Measurements from ENCODE around the gene SRPK2.
A peak's percentile ranks its signal among the peaks of the same experiment; 100 is the strongest.
"Not testable (repeated sequence)": the region's sequence is repeated elsewhere in the genome, so short reads cannot be mapped to it uniquely, and the experiment has no call there.

The SRPK2 gene

DNA sequence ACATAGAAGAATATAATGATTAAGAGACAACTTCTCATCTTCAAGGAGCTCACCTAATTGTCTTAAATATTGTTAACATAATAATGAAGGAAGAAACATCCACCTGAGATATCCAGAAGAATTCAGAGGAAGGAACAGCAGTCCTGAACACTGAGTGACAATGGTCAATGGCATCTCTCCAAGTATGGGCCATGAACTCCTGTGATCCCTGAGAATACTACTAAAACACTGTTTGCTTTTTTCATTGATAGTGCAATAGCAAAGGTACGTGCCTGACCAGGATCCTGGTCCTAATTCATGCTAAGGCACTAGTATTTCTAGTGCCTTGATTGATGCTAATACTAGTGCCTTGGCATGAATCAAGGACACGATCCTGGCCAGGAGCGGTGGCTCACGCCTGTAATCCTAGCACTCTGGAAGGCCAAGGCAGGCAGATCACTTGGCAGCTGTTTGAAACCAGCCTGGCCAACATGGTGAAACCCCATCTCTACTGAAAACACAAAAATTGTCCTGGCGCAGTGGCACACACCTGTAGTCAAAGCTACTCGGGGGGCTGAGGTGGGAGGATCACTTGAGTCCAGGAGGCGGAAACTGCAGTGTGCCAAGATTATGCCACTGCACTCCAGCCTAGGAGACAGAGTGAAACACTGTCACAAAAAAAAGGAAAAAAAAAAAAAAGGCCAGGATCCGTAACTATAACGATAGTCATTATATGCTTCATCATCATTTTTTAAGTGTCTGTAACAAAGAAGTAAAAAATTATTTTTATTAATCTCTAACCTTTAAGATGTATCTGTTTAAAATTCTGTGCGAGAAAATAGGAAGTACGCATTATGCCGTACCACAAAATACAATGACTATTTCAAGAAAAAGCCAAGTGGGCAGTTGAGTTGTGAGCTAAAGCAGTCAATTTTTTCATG lies 49.1 kb downstream of the SRPK2 start:
- no peak for DNase-seq

DNA sequence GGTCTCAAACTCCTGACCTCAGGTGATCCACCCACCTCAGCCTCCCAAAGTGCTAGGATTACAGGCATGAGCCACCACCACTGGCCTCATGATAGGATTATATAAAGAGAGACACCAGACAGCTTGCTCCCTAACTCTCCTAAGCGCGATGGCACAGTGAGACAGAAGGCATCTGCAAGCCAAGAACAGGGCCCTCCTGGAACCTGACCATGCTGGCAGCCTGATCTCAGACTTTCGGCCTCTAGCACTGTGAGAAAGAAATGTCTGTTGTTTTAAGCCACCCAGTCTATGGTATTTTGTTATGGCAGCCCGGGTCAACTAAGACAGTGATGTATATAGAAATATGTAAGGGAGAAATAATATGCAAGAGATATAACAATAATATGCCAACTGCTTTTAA lies 51.2 kb downstream of the SRPK2 start:
- DNase-seq: no peak

DNA sequence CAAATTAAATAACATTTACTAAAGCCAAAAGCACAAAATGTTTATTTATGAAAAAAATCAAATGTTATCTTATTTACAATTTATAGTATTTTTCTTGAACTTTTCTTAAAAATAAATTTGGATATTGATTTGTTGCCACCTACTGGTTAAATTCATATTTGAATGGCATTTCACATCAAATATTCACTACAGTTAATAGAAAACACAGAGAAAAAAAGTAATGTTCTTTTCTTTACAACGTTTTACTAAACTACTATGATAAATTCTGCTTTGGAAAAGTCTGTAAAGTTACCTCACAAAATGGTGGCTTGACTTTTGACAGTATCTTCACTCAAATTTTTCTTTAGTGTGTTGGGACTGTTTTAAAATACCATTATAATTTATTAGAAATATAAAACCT lies 52.7 kb downstream of the SRPK2 start:
- DNase-seq: no peak

DNA sequence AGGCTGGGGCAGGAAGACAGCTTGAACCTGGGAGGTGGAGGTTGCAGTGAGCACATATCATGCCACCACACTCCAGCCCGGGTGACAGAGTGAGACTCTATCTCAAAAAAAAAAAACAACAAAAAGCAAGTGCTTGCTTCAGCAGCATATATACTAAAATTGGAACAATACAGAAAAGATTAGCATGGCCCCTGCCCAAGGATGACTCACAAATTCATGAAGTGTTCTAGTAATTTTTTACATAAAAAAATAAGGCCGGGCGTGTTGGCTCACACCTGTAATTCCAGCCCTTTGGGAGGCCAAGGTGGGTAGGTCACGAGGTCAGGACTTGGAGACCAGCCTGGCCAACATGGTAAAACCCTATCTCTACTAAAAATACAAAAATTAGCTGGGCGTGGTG lies 56.1 kb downstream of the SRPK2 start:
- not testable (repeated sequence) for DNase-seq

DNA sequence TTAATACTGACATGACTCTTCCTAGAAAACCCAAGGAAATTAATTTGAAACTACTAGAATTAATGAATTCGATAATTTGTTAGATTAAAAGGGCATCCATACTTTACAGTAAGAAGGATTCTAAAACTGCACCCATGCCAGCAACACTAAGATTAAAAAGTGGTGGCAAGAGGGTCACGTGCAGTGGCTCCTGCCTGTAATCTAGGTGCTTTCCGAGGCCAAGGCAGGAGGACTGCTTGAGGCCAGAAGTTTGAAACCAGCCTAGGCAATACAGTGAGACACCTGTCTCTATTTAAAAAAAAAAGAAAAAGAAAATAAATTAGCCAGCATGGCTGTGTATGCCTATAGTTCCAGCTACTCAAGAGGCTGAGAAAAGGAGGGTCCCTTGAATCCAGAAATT lies 58.2 kb downstream of the SRPK2 start:
- DNase-seq: no peak

DNA sequence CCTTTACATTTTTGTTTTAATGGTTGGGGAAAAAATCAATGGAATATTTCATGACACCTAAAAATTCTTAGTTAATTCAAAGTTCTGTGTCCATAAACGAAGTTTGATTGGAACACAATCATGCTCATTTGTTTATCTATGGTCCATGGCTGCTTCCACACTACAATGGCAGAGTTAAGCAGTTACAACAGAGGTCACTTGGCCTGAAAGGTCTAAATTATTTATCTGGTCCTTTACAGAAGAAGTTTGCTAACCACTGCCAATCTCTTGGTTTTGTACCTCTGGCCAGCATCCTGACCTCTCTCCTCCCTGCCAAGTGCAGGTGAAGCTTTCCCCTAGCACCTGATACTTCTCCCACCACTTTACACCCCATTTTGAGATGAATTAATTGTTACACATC lies 61.5 kb downstream of the SRPK2 start:
- no peak for DNase-seq

DNA sequence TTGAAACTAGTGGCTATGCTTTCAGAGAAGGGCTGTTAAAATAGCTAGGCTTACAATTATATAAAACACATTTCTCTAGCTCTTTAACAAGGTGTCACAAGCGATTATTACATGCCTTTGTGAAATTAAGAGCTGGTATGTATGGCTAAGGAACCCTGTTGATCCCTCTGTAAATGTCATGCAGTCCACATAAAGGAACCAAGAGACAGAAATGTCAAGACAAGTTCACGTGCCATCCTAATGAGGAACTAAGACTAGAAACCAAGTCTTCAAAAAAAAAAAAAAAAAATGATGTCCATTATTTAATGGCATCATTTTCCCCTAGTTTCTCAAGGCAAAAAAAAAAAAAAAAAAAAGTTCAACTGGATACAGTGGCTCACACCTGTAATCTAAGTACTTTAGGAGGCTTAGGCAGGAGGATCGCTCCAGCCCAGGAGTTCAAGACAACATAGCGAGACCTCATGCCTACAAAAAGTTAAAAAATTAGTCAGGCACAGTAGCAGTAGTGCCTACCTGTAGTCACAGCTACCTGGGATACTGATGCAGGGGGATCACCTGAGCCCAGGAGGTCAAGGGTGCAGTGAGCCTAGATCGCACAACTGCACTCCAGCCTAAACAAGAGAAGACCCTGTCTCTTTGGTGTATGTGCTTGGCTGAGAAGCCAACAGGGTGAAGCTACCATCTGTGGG lies 63.4 kb downstream of the SRPK2 start:
- no peak for DNase-seq

DNA sequence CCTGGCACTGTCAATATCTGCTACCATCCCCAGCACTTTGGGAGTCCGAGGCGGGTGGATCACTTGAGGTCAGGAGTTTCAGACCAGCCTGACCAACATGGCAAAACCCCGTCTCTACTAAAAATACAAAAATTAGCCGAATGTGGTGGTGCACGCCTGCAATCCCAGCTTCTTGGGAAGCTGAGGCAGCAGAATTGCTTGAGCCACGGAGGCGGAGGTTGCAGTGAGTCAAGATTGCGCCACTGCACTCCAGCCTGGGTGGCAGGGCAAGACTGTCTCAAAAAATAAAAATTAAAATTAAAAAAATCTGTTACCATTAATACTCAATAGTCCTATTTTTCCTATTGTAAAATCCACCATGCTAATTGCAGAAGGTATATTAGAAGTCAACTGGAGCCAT lies 64.1 kb downstream of the SRPK2 start:
- DNase-seq: not testable (repeated sequence)

DNA sequence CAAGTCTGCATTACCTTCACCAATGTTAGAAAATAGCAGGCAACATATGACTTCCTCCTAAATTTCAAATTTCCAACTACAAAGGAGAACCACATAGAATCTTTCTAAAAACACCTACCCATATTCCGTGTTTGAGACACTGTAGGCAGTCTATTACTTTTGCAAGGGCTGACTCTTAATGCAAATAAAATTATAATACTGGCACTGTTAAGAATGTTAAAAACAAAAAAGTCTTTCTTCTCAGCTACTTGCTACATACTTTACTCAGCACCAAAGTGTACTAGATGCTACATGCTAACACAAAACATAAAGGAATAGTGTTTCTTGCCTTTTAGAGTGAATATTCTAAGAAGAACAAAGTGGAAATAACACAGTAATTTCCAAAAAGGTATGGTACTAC lies 65.4 kb downstream of the SRPK2 start:
- DNase-seq: no peak

DNA sequence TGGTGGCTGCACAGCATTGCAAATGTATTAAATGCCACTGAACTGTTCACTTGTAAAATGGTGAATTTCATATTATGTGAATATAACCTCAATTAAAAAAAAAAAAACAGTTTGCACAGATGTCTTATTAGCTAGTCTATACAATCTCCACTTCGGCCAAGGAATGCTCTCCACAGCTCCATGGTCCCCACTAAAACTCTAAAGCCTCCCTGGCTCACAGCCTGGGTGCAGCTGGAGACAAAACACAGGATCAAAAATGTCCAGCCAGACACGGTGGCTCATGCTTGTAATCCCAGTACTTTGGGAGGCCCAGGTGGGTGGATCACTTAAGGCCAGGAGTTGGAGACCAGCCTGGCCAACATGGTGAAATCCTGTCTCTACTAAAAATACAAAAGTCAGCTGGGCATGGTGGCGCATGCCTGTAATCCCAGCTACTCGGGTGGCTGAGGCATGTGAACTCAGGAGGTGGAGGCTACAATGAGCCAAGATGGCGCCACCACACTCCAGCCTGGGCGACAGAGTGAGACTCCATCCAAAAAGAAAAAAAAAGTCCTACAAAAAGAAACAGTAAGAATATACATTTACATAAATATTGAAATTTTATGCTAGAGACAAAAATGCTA lies 66.0 kb downstream of the SRPK2 start:
- DNase-seq: no peak

DNA sequence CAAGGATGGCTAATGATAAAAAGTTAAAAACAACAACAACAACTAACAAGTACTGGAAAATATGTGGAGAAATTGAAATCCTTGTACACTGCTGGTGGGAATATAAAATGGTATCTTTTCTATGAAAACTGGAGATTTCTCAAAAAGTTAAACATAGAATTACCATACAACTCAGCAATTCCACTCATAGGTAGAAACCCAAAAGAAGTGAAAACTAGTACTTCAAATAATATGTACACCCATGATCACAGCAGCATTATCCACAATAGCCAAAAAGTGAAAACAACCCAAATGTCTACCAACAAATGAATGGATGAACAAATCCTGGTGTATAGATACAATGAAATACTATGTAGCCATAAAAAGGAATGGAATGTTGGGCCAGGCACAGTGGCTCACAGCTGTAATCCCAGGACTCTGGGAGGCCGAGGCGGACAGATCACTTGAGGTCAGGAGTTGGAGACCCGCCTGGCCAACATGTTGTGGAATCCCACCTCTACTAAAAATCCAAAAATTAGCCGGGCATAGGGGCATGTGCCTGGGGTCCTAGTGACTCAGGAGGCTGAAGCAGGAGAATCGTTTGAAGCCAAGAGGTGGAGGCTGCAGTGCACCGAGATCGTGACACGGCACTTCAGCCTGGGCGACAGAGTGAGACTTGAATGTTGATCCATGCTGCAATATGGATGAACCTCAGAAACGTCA lies 66.8 kb downstream of the SRPK2 start:
- no peak for DNase-seq

DNA sequence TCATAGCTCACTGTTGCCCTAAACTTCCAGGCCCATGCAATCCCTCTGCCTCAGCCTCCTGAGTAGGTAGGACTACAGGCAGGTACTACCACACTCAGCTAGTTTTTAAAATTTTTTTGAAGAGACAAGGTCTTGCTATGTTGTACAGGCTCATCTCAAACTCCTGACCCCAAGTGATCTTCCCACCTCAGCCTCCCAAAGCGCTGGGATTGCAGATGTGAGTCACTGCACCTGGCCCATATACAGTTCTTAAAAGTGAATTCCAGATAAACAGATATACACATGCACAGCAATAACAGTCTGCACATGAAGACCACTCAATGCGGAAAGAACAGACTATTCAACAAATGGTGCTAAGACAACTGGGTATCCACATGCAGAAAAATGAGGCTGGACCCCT lies 67.8 kb downstream of the SRPK2 start:
- DNase-seq: no peak

DNA sequence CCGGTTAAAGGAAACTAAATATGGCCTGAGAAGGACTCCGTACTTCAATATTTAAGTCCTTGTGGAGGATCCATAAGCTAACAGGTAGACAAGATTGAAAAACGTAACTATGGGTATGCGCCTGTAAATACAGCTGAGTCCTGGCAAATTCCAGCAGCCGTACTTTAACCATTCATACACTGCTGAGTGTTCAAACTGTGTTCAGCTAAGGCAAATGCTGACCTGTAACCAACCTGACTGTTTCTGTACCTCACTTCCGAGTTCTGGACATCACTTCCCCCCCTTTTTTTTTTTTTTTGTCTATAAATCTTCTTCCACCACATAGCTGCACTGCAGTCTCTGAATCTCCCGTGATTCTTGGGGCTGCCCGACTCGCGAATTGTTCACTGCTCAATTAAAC lies 69.1 kb downstream of the SRPK2 start:
- no peak for DNase-seq

DNA sequence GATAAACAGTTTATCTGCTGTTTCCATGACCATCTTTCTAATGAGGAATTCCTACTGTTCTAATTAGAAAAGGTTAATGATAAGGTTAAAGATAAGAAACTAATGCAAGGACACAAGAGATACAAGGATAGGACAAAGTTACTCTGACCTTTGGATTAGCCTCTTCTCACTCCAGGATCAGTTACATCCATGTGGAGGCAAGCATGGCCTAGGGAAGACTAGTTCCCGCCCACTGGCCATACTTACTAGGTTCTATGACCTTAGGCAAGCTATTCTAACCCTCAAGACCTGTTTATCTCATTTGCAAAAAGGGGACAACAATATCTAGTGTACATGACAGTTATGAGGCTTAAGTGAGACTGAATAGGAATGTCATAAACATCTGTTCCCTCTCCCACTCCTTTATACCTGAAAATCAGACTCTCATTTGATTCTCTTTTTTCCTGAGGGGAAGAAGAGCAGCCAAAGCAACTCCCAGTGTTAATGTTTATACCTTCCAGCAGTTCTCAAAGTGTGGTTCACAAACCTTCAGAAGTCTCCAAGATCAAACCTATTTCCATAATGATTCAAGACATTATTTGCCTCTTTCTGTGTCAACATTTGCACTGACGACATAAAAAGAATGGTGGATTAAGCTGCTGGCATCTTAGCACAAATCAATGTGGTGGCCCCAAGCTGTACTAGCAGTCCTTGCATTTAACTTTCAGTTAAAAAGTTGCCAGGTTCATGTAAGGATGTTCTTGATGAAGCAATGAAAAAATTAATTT lies 72.0 kb downstream of the SRPK2 start:
- no peak for DNase-seq

DNA sequence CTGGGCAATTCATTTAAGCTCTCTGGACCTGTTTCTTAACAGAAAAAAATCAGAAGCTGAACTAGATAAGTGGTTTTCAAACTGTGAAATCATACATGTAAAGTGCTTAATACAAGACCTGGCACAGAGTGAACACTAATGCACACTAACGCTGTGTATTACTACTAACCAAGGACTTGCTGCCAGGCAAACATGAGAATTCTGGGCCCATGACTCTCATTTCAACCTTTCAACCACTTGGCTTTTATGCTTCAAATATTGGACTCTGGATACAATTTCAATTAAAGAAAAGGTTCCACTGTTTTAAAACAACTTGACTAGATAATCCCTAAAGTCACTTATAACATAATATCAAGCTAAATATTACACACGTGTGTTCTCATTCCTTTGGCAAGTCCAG lies 73.4 kb downstream of the SRPK2 start:
- DNase-seq: no peak

DNA sequence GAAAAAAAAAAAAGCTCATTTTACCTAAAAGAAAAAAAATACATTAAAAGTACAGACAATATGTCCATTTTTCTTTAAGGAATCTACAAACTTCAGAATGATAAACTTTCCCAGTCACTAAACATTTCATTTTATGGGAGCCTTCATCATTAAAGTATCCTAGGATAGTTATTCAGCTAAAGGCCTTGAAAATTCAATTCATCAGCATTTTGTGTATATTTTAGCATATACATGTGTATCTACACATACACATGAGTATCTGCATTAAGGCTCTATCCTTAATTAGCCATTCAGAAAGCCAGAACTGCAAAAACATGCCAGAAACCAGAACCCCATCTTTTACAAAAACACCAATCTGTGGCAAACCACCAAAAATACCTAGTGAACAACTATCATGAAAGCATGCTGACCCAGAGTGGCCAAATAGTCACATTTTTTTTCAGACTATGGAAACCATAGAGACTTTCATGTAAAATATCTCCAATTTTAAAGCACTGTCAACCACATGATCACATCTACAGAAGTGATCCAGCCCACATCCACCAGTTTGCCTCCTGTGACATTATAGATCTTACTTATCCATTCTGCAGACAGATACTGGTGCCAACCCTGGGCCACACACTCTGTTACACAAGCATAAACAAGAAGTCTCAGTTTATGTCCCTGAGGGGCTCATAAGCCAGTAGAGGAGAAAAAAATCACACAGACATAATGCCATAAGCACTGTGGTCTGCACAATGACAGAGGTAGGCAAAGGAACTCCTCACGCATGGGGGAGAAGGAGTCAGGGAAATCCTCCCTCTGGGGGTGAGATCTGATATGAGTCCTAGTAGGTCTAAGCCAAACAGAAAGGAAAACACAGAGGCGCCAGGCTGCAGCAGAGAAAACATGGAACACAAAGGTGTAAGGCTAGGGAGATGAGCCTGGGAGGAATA lies 79.2 kb downstream of the SRPK2 start:
- no peak for DNase-seq

DNA sequence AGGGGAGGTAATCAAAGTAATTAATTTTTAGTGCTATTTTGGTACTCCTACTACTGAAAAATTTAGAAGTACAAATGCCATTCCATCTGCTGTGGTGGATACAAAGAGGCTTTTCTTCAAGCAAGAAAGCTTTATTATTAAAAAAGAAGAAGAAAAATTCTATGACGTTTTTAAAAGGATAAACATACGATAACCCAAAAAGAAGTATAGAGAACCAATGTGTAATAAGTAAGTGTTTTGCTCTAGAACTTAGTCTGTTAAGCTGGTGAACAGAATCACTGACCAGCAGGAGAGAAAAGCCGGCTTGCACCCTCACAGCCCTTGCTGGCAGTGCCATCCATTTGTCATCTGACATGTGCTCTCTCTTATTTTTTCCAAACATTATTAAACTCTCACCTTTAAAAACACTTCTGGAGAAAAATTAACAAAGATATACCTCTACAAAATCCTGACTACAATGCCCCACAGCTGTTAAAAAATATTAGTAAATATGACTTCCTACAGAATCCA lies 81.5 kb downstream of the SRPK2 start:
- DNase-seq: no peak

DNA sequence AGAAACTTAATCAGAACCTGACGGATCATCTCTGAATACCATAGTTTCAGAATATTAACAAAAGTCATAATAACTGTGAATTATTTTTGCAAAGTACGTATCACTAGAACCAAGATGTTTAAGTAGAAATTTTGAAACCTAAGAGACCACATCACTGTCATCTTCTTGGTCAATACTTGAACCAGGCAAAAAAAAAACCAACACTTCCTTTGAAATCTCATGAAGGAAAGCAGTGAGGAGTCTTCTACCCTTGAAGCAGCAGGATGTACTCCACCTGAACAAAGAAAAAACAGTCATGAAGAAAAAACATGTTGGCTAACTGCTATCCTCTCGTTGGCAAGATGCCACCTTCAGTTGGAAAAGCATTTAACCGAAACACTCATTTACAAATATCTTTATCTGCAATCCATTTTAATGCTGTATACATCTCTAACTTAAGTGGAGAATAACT lies 82.4 kb downstream of the SRPK2 start:
- no peak for DNase-seq

DNA sequence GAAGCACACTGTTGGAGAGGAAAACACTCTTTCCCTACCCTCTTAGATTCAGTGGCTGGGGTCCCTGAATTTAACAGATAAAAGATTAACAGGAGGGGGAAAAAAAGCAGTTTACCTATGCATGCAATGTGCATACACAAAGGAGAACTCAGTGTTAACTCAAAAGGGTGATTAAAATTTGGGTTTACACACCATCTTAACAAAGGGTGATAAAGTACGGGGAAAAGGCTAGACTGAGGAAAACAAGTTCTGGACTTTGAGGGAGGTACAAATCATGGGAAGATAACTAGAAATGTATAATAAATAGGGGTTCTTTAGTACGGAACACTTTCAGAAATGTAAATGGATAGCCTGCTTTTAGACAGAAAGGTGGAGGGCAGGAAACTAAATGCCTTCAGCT lies 83.1 kb downstream of the SRPK2 start:
- no peak for DNase-seq

DNA sequence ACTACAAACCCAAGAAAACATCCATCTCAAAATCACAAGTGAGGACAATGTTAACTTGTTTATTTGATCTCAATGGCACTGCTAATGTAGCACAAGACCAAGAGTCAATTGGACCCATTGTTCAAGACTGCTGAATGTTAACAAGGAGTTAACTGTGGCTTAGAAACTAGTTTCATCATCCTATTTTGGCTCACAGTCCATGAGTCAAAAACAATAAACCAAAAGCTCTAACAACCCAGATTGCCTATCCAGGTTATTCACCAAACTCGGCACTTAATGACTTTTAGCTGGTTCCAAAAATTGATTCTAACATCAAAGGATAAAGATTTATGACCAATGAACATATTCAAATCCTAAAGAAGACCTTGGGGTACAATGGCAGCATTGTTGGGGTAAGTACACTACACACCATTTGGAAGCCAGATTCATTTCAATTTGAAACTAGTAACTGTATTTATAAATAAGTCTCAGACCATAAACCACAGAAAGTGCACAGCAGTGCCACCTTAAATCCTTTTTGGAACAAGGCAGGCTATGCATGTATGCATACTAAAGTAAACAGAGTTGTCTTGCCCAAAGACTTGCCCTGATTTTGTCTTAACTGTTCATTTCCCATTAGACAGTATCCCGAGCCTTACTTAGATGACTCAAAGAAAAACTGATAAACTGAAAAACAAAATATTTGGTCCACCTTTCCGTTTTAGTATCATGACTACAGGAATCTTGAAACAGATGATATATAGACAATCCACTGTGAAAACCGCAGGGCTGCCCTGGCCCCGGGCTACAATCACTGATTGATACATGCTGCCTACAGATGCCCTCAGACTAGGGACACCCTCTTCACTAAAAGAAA lies 84.5 kb downstream of the SRPK2 start:
- peak; percentile 39 for DNase-seq
